ENCODE results near the gene VWA3A.

DNA sequence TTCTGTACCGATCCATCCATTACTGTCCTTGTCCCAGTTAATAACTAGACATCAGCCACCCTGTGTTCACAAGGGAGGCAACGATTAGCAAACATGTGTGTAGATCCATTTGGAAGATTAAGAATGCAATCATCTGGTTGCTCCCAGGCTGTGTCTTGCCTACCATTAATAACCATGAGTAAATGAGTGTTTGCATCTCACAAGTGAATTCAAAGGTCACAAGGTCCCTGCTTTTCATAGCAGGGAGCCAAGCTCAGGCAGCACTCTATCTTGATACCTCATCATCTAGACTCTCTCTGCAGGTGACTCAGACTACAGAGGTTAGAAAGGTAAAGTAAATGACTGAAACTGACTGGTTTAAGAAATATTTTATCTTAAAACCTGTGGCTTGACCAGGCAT, 25.3 kb downstream of the VWA3A start:
- TF ChIP-seq EZH2phosphoT487 (IDR thresholded peaks at IDR 0.05; ENCODE audit: unreplicated experiment), result no peak
- TF ChIP-seq EZH2 (IDR thresholded peaks at IDR 0.05; ENCODE audit: low read depth, unreplicated experiment), result no peak
- TF ChIP-seq, protein P1, sequence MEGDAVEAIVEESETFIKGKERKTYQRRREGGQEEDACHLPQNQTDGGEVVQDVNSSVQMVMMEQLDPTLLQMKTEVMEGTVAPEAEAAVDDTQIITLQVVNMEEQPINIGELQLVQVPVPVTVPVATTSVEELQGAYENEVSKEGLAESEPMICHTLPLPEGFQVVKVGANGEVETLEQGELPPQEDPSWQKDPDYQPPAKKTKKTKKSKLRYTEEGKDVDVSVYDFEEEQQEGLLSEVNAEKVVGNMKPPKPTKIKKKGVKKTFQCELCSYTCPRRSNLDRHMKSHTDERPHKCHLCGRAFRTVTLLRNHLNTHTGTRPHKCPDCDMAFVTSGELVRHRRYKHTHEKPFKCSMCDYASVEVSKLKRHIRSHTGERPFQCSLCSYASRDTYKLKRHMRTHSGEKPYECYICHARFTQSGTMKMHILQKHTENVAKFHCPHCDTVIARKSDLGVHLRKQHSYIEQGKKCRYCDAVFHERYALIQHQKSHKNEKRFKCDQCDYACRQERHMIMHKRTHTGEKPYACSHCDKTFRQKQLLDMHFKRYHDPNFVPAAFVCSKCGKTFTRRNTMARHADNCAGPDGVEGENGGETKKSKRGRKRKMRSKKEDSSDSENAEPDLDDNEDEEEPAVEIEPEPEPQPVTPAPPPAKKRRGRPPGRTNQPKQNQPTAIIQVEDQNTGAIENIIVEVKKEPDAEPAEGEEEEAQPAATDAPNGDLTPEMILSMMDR (conservative IDR thresholded peaks at IDR 0.05; ENCODE audit: low read depth in 2 of 2), result no peak
- TF ChIP-seq, protein P2, sequence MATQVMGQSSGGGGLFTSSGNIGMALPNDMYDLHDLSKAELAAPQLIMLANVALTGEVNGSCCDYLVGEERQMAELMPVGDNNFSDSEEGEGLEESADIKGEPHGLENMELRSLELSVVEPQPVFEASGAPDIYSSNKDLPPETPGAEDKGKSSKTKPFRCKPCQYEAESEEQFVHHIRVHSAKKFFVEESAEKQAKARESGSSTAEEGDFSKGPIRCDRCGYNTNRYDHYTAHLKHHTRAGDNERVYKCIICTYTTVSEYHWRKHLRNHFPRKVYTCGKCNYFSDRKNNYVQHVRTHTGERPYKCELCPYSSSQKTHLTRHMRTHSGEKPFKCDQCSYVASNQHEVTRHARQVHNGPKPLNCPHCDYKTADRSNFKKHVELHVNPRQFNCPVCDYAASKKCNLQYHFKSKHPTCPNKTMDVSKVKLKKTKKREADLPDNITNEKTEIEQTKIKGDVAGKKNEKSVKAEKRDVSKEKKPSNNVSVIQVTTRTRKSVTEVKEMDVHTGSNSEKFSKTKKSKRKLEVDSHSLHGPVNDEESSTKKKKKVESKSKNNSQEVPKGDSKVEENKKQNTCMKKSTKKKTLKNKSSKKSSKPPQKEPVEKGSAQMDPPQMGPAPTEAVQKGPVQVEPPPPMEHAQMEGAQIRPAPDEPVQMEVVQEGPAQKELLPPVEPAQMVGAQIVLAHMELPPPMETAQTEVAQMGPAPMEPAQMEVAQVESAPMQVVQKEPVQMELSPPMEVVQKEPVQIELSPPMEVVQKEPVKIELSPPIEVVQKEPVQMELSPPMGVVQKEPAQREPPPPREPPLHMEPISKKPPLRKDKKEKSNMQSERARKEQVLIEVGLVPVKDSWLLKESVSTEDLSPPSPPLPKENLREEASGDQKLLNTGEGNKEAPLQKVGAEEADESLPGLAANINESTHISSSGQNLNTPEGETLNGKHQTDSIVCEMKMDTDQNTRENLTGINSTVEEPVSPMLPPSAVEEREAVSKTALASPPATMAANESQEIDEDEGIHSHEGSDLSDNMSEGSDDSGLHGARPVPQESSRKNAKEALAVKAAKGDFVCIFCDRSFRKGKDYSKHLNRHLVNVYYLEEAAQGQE (IDR thresholded peaks at IDR 0.05; ENCODE audit: unreplicated experiment), result no peak
- no peak for TF ChIP-seq POLR2AphosphoS5 (IDR thresholded peaks at IDR 0.05; ENCODE audit: low read depth)
- no peak for TF ChIP-seq ZNF331 (CRISPR knock-in tag; IDR thresholded peaks at IDR 0.05; ENCODE audit: low read depth)
- TF ChIP-seq JUNB (IDR thresholded peaks at IDR 0.05; ENCODE audit: unreplicated experiment), result no peak
- TF ChIP-seq, protein P3, sequence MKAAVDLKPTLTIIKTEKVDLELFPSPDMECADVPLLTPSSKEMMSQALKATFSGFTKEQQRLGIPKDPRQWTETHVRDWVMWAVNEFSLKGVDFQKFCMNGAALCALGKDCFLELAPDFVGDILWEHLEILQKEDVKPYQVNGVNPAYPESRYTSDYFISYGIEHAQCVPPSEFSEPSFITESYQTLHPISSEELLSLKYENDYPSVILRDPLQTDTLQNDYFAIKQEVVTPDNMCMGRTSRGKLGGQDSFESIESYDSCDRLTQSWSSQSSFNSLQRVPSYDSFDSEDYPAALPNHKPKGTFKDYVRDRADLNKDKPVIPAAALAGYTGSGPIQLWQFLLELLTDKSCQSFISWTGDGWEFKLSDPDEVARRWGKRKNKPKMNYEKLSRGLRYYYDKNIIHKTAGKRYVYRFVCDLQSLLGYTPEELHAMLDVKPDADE (IDR thresholded peaks at IDR 0.05), result no peak
- no peak for TF ChIP-seq CREB1 (CRISPR knock-in tag; IDR thresholded peaks at IDR 0.05; ENCODE audit: low read depth)
- no peak for TF ChIP-seq STAT1 (IDR thresholded peaks at IDR 0.05; ENCODE audit: unreplicated experiment)
